ENCODE results near the gene CHGA.

- TF ChIP-seq CTCF (conservative IDR thresholded peaks at IDR 0.05) (no peak), EZH2 (IDR thresholded peaks at IDR 0.05; ENCODE audit: low read depth) (no peak)
Measured at GRCh38 chr14:92956961-92957360, 34.0 kb downstream of the CHGA start.

Data from PC-9 (cell line).